ENCODE measurements around the gene KLHL40.

KLHL40 gene

GRCh38 chr3:42686832-42687650, 1.7 kb downstream of the KLHL40 start:
- H3K27ac ChIP-seq: no peak overlapping the region
- ChIA-PET CTCF (interaction anchor here (0.6 to 1.3 kb wide), 3 partner anchors 9 to 57 kb away, joined by 3 read pairs; no protein-coding TSS in a partner anchor), POLR2A (ENCODE audit: low non-redundant PET) (no interaction called here)
- no peak for DNase-seq (ENCODE audit: low spot score)
- no peak for TF ChIP-seq CTCF (conservative IDR thresholded peaks at IDR 0.05; ENCODE audit: low read depth)

- H3K27ac ChIP-seq: no peak overlapping the region
- CTCF ChIA-PET: interaction anchor here (1.3 kb wide), 1 partner anchor 56 kb away, joined by 3 read pairs; no protein-coding TSS in a partner anchor
- DNase-seq (ENCODE audit: low spot score): no peak
- POLR2A ChIA-PET (ENCODE audit: low non-redundant PET): no interaction called here
- no peak for TF ChIP-seq CTCF (conservative IDR thresholded peaks at IDR 0.05; ENCODE audit: low read depth)
Observed at GRCh38 chr3:42688016-42688415, 2.7 kb downstream of the KLHL40 start.

- CTCF ChIA-PET: no interaction called here
- no peak for DNase-seq (ENCODE audit: low spot score)
- TF ChIP-seq CTCF (conservative IDR thresholded peaks at IDR 0.05; ENCODE audit: low read depth): no peak
- POLR2A ChIA-PET (ENCODE audit: low non-redundant PET): no interaction called here
- H3K27ac ChIP-seq: no peak overlapping the region
Observed at GRCh38 chr3:42688487-42689420, 3.4 kb downstream of the KLHL40 start.

- no peak for TF ChIP-seq CTCF (conservative IDR thresholded peaks at IDR 0.05; ENCODE audit: low read depth)
Observed at GRCh38 chr3:42689421-42690014, 4.2 kb downstream of the KLHL40 start.

GRCh38 chr3:42690191-42690590, 4.9 kb downstream of the KLHL40 start:
- no peak for TF ChIP-seq CTCF (conservative IDR thresholded peaks at IDR 0.05; ENCODE audit: low read depth)
- CTCF ChIA-PET: no interaction called here
- H3K27ac ChIP-seq: no peak overlapping the region
- no peak for DNase-seq (ENCODE audit: low spot score)
- POLR2A ChIA-PET (ENCODE audit: low non-redundant PET): no interaction called here

More at GRCh38 chr3:42689421-42690014, 4.2 kb downstream of the KLHL40 start:
- POLR2A ChIA-PET (ENCODE audit: low non-redundant PET): no interaction called here
- H3K27ac ChIP-seq: no peak overlapping the region
- DNase-seq (ENCODE audit: low spot score): no peak
- CTCF ChIA-PET: no interaction called here
